K562 (cell line): ENCODE measurements around the gene CERS2. TPM values are rescaled to one million over a fixed set of nuclear protein-coding genes. Genes with fewer than 3 reads are reported as not detected.

ENCODE experiments used
- CBFA2T3 ChIP-seq: fragments of 450-650 bp; IDR thresholded peaks from 2 replicates; pipeline ENCODE4 v1.6.1; 2017
- CREM ChIP-seq: IDR thresholded peaks from 2 replicates; pipeline ENCODE4 v1.6.1; 2014; ENCODE audit warnings: antibody characterized with exemption, low read depth
- EP300 ChIP-seq: IDR thresholded peaks from 2 replicates; pipeline ENCODE4 v1.6.1; 2012; ENCODE audit warnings: low read length, improper control_type of control experiment
- GTF2E2 ChIP-seq: fragments of 200-800 bp; sonication (Bioruptor generic); IDR thresholded peaks from 2 replicates; pipeline ENCODE4 v1.6.1; 2016; ENCODE audit warnings: missing genetic modification characterization, missing compliant biosample characterization
- HDAC1 ChIP-seq, 2 experiments: fragments of 450-650 bp; IDR thresholded peaks; 2 replicates each; pipeline ENCODE4 v1.6.1; 2016 to 2017; ENCODE audit warnings: inconsistent platforms in 1 of 2, mild to moderate bottlenecking in 1 of 2, moderate library complexity in 1 of 2
- MEF2A ChIP-seq: IDR thresholded peaks from 2 replicates; pipeline ENCODE4 v1.6.1; 2011; ENCODE audit warnings: low read depth, mild to moderate bottlenecking, low read length, moderate library complexity; ENCODE audit not compliant: control insufficient read depth
- MYC ChIP-seq, 2 experiments: fragments of 250-450 bp in 1 of 2; sonication (Bioruptor Pico) in 1 of 2; IDR thresholded peaks; 2 replicates each; pipeline versions ENCODE4 v1.5.1 to v1.6.1; 2012 to 2021; ENCODE audit warnings: low read depth in 2 of 2, borderline replicate concordance in 1 of 2, improper control_type of control experiment in 1 of 2, low read length in 1 of 2, mild to moderate bottlenecking in 1 of 2, moderate library complexity in 1 of 2
- STAT5A ChIP-seq: IDR thresholded peaks from 2 replicates; pipeline ENCODE4 v1.6.1; 2012; ENCODE audit warnings: low read length, inconsistent platforms, borderline replicate concordance
- TARDBP ChIP-seq: fragments of 450-650 bp; IDR thresholded peaks from 2 replicates; pipeline ENCODE4 v1.6.1; 2016
- TBL1XR1 ChIP-seq, 2 experiments: IDR thresholded peaks; 2 replicates each; pipeline ENCODE4 v1.6.1; 2012; ENCODE audit warnings: improper control_type of control experiment in 2 of 2, low read length in 2 of 2, mild to moderate bottlenecking in 1 of 2
- ZBED1 ChIP-seq: IDR thresholded peaks from 2 replicates; pipeline ENCODE4 v1.6.1; 2014
- ZNF165 ChIP-seq: fragments of 250-450 bp; sonication (Bioruptor Pico); IDR thresholded peaks from 2 replicates; pipeline ENCODE4 v1.4.0; 2020; ENCODE audit warnings: borderline replicate concordance
- ZNF311 ChIP-seq: fragments of 250-450 bp; sonication (Bioruptor Pico); IDR thresholded peaks from 2 replicates; pipeline ENCODE4 v1.4.0; 2020; ENCODE audit warnings: mild to moderate bottlenecking, moderate library complexity
- ZNF561 ChIP-seq: fragments of 450-650 bp; formaldehyde crosslinking; conservative IDR thresholded peaks from 2 replicates; pipeline ENCODE4 v1.4.0; 2020; ENCODE audit warnings: mild to moderate bottlenecking, moderate library complexity
- ZNF584 ChIP-seq: fragments of 200-800 bp; sonication (Bioruptor generic); IDR thresholded peaks from 2 replicates; pipeline ENCODE4 v1.6.1; 2016; ENCODE audit warnings: low read depth, mild to moderate bottlenecking, missing genetic modification characterization, missing compliant biosample characterization
- polyA plus RNA-seq, 8 experiments: library from polyadenylated mRNA; depleted of rRNA in 4 of 8; stranded (reverse) in 5 of 8; unstranded in 3 of 8; fragments of >200 nt; fragmentation: Nextera tagmentation in 2 of 8; fragmentation: Illumina TruSeq in 1 of 8; extraction: Ambion mirVana in 2 of 8; extraction: Trizol in 1 of 8; gene quantifications; 2 replicates each; pipeline versions ENCODE4 v1.2.1 to v1.2.3, GENCODE V29; 2011 to 2014; ENCODE audit warnings: inconsistent platforms in 1 of 8, missing spikeins in 1 of 8
- total RNA-seq, 7 experiments: library from RNA; depleted of rRNA in 6 of 7; stranded (reverse); fragments of >200 nt in 6 of 7; fragmentation: Illumina TruSeq in 2 of 7; extraction: Trizol in 2 of 7; gene quantifications; 2 replicates each; pipeline versions ENCODE4 v1.2.1 to v1.2.3, GENCODE V29; 2011 to 2021; ENCODE audit warnings: low replicate concordance in 1 of 7
- TF ChIP-seq, protein P1 (sequence below): sonication (generic); formaldehyde crosslinking; IDR thresholded peaks from 2 replicates; pipeline ENCODE4 v1.8.0; 2023; ENCODE audit warnings: mild to moderate bottlenecking, missing genetic modification reagents
- TF ChIP-seq, protein P2 (sequence below): fragments of 450-650 bp; IDR thresholded peaks from 2 replicates; pipeline ENCODE4 v1.6.1; 2016; ENCODE audit warnings: missing biosample characterization, missing genetic modification characterization
- TF ChIP-seq, protein P3 (sequence below), 3 experiments: fragments of 200-800 bp in 1 of 3; sonication (Bioruptor generic) in 1 of 3; sonication (generic) in 1 of 3; formaldehyde crosslinking in 1 of 3; IDR thresholded peaks; 2 replicates each; pipeline versions ENCODE4 v1.6.1 to v1.8.0; 2016 to 2022; ENCODE audit warnings: mild to moderate bottlenecking in 2 of 3, missing compliant biosample characterization in 2 of 3, missing genetic modification characterization in 2 of 3, missing genetic modification reagents in 1 of 3
- TF ChIP-seq, protein P4 (sequence below), 3 experiments: IDR thresholded peaks in 2 of 3; conservative IDR thresholded peaks in 1 of 3; 2 replicates each; pipeline ENCODE4 v1.5.1; 2011 to 2012; ENCODE audit warnings: low read length in 3 of 3, mild to moderate bottlenecking in 3 of 3, control low read depth in 2 of 3, improper control_type of control experiment in 1 of 3, inconsistent platforms in 1 of 3, low read depth in 1 of 3, mixed read lengths in 1 of 3, moderate library complexity in 1 of 3; ENCODE audit not compliant: insufficient read depth in 2 of 3

CERS2 gene
- total and polyA plus RNA-seq, 9 of the 15 experiments (the other 6 are each of a cell fraction or from before 2014, with no cell fraction given): 23.4 to 295 (median 132) TPM

DNA sequence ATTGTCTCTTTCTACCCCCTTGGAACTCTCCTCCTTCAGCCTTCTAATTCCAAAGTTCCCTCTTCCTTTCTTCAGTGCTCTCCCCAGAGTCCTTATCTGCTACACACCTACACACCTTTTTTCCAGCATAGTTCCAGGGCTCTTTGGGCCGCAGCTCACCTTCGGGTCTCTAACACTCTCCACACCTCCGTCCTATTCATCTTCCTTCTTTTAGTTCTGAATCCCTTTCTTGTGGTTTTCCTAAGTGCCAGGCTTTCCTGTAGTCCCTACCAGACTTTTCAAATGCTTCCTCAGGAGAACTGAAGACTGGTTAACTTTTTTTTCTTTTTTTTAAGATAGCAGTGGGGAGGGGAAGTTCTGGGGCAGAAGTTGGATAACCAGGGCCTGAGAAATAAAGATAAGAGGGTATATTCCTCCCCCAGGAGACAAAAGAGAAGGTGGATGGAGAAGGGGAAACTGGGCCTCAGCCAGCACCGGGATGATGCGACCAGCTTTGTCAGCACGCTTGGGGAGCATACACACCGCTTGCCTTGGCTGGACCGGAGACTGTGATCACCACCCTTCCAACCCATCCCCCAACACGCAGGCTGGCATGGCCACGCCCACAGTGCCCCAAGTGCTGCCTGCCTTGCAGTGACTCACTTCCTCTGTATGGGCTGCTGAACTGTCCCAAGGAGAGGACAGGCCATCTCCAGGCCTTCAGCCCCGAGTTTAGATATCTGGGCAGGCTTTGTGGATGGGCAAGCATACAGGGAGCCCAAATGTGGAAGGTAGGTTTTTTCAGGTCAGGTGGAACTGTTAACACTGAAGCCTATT is 2.5 kb upstream of the CERS2 start (continued):
- TF ChIP-seq, protein P1, sequence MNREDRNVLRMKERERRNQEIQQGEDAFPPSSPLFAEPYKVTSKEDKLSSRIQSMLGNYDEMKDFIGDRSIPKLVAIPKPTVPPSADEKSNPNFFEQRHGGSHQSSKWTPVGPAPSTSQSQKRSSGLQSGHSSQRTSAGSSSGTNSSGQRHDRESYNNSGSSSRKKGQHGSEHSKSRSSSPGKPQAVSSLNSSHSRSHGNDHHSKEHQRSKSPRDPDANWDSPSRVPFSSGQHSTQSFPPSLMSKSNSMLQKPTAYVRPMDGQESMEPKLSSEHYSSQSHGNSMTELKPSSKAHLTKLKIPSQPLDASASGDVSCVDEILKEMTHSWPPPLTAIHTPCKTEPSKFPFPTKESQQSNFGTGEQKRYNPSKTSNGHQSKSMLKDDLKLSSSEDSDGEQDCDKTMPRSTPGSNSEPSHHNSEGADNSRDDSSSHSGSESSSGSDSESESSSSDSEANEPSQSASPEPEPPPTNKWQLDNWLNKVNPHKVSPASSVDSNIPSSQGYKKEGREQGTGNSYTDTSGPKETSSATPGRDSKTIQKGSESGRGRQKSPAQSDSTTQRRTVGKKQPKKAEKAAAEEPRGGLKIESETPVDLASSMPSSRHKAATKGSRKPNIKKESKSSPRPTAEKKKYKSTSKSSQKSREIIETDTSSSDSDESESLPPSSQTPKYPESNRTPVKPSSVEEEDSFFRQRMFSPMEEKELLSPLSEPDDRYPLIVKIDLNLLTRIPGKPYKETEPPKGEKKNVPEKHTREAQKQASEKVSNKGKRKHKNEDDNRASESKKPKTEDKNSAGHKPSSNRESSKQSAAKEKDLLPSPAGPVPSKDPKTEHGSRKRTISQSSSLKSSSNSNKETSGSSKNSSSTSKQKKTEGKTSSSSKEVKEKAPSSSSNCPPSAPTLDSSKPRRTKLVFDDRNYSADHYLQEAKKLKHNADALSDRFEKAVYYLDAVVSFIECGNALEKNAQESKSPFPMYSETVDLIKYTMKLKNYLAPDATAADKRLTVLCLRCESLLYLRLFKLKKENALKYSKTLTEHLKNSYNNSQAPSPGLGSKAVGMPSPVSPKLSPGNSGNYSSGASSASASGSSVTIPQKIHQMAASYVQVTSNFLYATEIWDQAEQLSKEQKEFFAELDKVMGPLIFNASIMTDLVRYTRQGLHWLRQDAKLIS: peak; percentile 43; the same call in 1 of the 2 replicates
- TF ChIP-seq CREM (peak; percentile 72), ZNF311 (CRISPR knock-in tag) (peak; percentile 71; the same call in 1 of the 2 replicates), ZBED1 (0 out of 2 replicates have a peak, but pooled peaks have one; percentile 61), TARDBP (no peak), HDAC1 (IDR thresholded peaks at IDR 0.05) (peak; percentile 74 to 77; a peak in 3 of 4 replicates), CBFA2T3 (peak; percentile 95), EP300 (peak; percentile 94), ZNF561 (CRISPR knock-in tag) (no peak), MYC (IDR thresholded peaks at IDR 0.05; ENCODE audit: low read depth, low read length) (peak; percentile 69), MYC (CRISPR knock-in tag; IDR thresholded peaks at IDR 0.05; ENCODE audit: borderline replicate concordance, low read depth) (no peak), ZNF584 (CRISPR knock-in tag) (no peak), ZNF165 (CRISPR knock-in tag) (0 out of 2 replicates have a peak, but pooled peaks have one; percentile 6), TBL1XR1 (IDR thresholded peaks at IDR 0.05; ENCODE audit: low read length in 2 of 2) (peak; percentile 79 to 92; a peak in 3 of 4 replicates), STAT5A (peak; percentile 84), GTF2E2 (no peak), MEF2A (no peak)
- TF ChIP-seq, protein P2, sequence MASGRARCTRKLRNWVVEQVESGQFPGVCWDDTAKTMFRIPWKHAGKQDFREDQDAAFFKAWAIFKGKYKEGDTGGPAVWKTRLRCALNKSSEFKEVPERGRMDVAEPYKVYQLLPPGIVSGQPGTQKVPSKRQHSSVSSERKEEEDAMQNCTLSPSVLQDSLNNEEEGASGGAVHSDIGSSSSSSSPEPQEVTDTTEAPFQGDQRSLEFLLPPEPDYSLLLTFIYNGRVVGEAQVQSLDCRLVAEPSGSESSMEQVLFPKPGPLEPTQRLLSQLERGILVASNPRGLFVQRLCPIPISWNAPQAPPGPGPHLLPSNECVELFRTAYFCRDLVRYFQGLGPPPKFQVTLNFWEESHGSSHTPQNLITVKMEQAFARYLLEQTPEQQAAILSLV (tag): no peak
- TF ChIP-seq, protein P3, sequence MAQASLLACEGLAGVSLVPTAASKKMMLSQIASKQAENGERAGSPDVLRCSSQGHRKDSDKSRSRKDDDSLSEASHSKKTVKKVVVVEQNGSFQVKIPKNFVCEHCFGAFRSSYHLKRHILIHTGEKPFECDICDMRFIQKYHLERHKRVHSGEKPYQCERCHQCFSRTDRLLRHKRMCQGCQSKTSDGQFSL (CRISPR knock-in tag; IDR thresholded peaks at IDR 0.05): no peak
- TF ChIP-seq, protein P3 (tag; IDR thresholded peaks at IDR 0.05): peak in 1 of 2 experiments; percentile 33; a peak in 1 of 4 replicates
- TF ChIP-seq, protein P4, sequence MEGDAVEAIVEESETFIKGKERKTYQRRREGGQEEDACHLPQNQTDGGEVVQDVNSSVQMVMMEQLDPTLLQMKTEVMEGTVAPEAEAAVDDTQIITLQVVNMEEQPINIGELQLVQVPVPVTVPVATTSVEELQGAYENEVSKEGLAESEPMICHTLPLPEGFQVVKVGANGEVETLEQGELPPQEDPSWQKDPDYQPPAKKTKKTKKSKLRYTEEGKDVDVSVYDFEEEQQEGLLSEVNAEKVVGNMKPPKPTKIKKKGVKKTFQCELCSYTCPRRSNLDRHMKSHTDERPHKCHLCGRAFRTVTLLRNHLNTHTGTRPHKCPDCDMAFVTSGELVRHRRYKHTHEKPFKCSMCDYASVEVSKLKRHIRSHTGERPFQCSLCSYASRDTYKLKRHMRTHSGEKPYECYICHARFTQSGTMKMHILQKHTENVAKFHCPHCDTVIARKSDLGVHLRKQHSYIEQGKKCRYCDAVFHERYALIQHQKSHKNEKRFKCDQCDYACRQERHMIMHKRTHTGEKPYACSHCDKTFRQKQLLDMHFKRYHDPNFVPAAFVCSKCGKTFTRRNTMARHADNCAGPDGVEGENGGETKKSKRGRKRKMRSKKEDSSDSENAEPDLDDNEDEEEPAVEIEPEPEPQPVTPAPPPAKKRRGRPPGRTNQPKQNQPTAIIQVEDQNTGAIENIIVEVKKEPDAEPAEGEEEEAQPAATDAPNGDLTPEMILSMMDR (IDR thresholded peaks at IDR 0.05 in 2 of 3, conservative IDR thresholded peaks at IDR 0.05 in 1 of 3; ENCODE audit: insufficient read depth in 2 of 3, low read depth in 1 of 3, low read length in 3 of 3): no peak; a peak in 1 of 6 replicates
